Measurements from ENCODE around the gene TMEM41B.
"Not testable (repeated sequence)": the region's sequence is repeated elsewhere in the genome, so short reads cannot be mapped to it uniquely, and the experiment has no call there.

Gene TMEM41B

DNA sequence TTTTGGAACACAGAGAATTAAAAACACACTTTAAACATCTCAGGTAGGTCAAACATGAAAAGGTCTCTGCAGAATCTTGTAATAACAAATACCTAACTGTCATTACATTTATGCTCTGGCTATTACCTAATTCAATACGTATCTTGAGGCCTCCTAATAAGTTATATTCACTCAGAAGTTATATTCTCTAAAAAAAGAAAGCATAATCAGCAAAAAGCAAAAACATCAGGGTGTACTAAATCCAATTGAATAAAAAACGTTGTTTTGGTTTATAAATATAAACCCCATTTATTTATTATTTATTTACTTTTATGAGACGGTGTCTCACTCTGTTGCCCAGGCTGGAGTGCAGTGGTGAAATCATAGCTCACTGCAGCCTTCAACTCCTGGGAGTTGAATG is 10.2 kb downstream of the TMEM41B start:
- no peak for DNase-seq

- DNase-seq = no peak
These were observed 11.9 kb downstream of the TMEM41B start for GRCh38 chr11:9302448-9302847.

GRCh38 chr11:9301720-9302119 is 12.7 kb downstream of the TMEM41B start:
- no peak for DNase-seq

GRCh38 chr11:9293646-9294045 is 20.7 kb downstream of the TMEM41B start:
- no peak for DNase-seq

DNA sequence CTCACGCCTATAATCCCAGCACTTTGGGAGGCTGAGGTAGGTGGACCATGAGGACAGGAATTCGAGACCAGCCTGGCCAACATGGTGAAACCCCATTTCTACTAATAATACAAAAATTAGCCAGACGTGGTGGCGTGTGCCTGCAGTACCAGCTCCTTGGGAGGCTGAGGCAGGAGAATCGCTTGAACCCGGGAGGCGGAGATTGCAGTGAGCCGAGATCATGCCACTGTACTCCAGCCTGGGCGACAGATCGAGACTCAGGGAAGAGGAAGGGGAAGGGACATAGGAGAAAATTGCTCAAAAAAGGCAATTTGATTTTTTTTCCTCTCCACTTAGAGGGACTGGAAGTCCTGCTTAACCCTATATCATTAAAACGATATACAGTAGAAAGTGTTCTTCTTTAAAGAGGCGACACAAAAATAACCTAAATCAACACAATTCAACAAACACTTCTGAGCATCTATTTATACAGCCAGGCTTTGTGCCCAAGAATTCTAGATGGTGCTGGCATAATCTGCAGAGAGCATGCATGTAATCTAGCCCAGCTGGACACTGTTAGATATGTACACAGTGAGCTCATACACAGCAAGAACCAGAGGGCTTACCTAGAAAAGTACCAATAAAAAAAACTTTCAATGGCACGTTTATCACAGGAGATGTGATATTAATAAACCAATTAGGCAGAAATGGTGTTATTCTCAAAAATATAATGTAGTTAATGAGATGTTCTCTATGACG is 28.4 kb downstream of the TMEM41B start:
- no peak for DNase-seq

DNA sequence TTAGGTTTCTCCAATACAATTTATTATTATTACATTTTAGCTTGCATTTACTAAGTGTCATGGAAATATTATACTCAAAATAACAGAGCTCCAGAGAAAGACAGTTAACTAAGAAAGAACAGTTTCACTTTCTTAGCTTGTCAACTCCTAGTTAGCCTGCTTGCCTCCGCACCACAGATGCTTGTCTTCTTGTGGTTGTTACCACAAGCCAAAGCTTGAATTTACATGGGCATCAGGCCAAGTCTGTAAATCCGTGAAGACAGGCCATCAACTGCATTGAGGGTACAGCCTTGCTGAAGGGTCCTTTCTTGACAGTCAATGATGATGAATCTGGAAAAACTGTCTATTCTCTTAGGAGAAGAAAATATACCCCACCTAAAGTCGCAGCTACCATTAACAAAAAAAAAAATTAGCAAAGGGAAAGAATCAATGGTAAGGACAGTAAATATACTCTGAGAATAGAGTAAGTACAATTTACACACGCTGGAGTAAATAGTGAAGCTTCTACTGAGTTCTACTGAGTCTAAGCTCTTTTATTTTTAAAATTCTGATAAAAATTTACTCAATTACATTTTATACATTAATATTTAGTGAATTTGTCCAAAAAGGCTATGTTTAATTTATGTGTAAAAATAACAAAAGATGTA is 33.6 kb downstream of the TMEM41B start:
- DNase-seq = no peak

DNA sequence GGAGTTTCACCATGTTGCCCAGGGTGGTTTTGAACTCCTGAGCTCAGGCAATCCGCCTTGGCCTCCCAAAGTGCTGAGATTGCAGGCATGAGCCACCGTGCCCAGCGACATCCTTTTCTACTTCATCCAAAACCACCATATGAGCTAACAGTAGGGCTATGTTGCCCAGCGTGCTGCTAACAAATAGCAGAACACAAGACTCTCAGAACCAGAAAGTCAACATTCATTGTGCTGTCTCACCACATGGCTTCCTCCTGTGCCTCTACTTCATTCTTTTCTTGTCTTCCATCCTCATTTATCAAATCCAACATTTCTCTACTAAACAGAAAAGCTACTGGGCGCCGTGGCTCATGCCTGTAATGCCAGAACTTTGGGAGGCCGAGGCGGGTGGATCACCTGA is 37.2 kb downstream of the TMEM41B start:
- DNase-seq = no peak

- DNase-seq = no peak
These were observed 37.8 kb downstream of the TMEM41B start for GRCh38 chr11:9276571-9276970.

- no peak for DNase-seq
These were observed 39.7 kb downstream of the TMEM41B start for GRCh38 chr11:9274499-9275258.

DNA sequence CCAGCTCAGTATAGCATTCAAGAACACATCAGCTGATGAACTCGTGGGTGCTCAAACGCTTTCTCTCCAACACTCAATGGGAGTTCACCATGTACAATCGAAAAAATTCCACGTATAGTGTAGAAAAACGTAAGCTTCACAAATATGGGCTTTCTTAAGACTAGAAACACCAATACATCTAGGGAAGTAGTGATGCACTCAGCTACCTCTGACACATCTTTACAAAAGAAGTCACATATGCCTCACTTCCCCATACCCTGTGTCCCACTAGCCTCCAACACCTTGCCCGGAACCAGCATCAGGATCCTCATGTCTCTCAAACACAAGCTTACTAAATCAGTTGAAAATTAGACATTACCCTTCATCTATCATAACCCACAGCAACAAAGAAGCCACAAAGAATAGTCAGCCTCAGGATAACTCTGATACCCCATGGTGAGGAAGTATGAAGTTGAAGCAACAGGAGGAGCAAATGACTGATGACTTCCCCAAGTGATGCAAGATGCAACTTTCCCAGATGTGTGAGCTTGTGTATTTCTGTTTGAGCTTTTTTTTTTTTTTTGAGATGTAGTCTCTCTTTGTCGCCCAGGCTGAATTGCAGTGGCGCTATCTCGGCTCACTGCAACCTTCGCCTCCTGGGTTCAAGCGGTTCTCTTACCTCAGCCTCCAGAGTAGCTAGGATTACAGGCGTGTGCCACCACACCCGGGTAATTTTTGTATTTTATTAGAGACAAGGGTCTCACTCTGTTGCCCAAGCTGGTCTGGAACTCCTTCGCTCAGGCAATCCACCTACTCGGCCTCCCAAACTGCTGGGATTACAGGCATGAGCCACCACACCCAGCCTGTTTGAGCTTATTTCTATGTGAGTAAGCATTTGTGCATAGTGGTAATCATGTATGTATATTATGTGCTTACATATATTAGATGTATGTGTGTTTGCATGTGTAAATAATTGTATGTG is 40.7 kb downstream of the TMEM41B start:
- no peak for DNase-seq

DNA sequence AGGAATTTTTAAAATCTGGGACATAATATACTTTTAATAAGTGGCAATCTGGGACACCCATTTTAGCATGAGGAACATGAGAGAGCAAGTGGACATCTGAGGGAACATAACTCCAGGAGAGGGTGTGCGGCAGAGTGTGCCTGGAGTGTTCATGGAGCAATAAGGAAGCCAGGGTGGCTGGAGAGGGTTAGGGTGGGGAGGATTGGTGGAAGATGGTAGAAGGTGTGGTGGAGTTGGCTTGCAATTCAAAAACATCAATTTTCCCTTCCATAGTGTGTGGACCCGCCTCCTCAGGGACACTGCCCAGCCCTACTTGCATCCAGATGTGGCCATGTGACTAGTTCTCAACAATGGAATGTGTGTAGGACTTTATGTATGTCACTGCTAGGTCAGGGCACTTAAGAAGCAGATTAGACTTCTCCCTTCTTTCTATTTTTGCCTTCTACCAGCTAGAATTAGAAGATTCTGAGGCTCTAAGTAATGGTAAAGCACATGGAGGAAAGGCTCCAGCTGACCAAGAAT is 44.8 kb downstream of the TMEM41B start:
- no peak for DNase-seq

- DNase-seq = no peak
These were observed 46.7 kb downstream of the TMEM41B start for GRCh38 chr11:9267680-9268079.

DNA sequence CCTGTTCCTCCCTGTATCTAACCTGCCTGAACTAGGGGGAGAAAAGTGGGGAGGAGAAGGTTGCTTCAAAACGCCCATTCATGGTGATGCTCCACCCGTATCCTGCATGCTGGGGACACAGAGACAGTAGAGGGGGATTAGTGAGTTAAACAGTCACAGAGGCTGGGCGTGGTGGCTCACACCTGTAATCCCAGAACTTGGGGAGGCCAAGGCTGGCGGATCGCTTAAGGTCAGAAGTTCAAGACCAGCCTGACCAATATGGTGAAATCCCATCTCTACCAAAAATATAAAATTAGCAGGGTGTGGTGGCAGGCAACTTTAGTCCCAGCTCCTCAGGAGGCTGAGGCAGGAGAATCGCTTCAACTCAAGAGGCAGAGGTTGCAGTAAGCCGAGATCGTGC is 47.5 kb downstream of the TMEM41B start:
- DNase-seq = no peak

- DNase-seq = no peak
These were observed 48.2 kb downstream of the TMEM41B start for GRCh38 chr11:9266132-9266736.

GRCh38 chr11:9265211-9266131 is 48.9 kb downstream of the TMEM41B start, which contains the start of gene DENND5A:
DENND5A (minus strand) TSS chr11:9265350; CDS start chr11:9265069, 281 bp downstream.
- DNase-seq = no peak

- no peak for DNase-seq
These were observed 49.8 kb downstream of the TMEM41B start for GRCh38 chr11:9264316-9265210.

DNA sequence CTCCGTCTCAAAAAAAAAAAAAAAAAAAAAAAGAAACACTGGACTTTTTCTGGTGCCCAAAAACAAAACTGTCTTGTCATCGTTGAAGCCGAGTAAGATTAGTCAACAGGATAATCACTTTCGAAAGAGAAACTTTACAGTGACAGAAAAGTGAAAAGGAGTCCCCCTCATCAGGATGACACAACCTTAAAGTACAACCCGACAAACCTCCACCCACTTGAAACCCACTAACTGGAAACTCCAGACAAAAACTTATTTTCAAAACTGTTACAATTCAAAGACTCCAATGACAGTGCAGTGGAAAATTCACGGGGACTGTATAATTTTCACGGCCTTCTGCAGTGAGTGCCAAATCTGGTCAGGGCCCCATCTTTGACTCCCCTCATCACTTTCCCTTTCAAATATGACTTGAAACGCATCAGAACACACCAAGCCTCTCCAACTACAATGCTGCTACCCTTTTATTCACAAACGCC is 50.5 kb downstream of the TMEM41B start:
- DNase-seq = no peak

GRCh38 chr11:9260838-9261146 is 53.6 kb downstream of the TMEM41B start:
- DNase-seq = not testable (repeated sequence)

GRCh38 chr11:9259981-9260837 is 54.2 kb downstream of the TMEM41B start:
- no peak for DNase-seq
